ENCODE data around the gene GFRA1.

The GFRA1 gene

DNA sequence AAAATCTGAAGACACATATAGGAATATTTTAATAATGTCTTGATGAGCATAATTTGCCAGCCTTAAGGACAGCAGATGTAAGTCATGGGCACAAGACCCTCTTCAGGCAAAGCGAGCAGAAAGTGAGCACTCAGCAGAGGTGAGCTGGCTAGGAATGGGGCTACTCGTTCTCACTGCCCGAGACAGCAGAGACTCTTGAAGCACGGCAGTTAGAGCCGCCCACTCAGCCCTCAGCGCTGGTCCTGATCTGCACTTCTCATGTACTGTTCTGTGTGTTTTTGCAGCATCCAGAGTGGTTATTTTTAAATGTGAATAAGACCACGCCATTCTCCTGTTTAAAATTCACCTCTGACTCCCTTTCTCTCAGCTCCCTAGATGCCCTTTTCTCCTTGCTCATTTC is 65.3 kb downstream of the GFRA1 start:
- no peaks in the 10 kb centered on the region for H3K36me3 ChIP-seq (ENCODE audit: low read depth)
- ATAC-seq (ENCODE audit: low read depth) (no peak), DNase-seq (ENCODE audit: low spot score) (no peak)
- no peaks in the 10 kb centered on the region for H3K27me3 ChIP-seq (ENCODE audit: insufficient read depth, poor library complexity, severe bottlenecking)
- H3K9me3 ChIP-seq (ENCODE audit: severe bottlenecking): no peaks in the 10 kb centered on the region
- H3K4me3 ChIP-seq (ENCODE audit: severe bottlenecking): no peak overlapping the region
- TF ChIP-seq, protein P1, sequence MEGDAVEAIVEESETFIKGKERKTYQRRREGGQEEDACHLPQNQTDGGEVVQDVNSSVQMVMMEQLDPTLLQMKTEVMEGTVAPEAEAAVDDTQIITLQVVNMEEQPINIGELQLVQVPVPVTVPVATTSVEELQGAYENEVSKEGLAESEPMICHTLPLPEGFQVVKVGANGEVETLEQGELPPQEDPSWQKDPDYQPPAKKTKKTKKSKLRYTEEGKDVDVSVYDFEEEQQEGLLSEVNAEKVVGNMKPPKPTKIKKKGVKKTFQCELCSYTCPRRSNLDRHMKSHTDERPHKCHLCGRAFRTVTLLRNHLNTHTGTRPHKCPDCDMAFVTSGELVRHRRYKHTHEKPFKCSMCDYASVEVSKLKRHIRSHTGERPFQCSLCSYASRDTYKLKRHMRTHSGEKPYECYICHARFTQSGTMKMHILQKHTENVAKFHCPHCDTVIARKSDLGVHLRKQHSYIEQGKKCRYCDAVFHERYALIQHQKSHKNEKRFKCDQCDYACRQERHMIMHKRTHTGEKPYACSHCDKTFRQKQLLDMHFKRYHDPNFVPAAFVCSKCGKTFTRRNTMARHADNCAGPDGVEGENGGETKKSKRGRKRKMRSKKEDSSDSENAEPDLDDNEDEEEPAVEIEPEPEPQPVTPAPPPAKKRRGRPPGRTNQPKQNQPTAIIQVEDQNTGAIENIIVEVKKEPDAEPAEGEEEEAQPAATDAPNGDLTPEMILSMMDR (IDR thresholded peaks at IDR 0.05; ENCODE audit: poor library complexity, severe bottlenecking): no peak
- H3K27ac ChIP-seq (ENCODE audit: poor library complexity, severe bottlenecking): no peak overlapping the region
- no peaks in the 10 kb centered on the region for H3K4me1 ChIP-seq (ENCODE audit: insufficient read depth, poor library complexity, severe bottlenecking)

DNA sequence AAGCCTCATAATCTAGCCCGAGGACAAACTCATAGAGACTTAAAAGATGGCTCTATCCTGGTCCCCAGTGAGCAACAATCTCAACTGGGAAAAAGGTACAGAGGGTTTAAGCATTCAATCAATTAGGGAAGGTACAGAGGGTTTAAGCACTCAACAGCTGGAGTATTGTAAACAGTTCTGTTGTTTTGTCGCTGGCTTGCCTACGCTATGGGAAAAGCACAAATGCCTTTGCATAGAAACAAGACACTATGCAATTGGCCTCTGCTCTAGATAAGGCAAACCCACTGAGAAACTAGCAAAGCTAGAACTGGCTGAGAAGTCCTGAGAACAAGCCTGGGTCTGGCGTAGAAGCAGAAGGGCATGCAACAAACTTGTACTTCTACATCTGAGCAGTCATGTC is 69.3 kb downstream of the GFRA1 start:
- no peaks in the 10 kb centered on the region for H3K9me3 ChIP-seq (ENCODE audit: severe bottlenecking)
- no peaks in the 10 kb centered on the region for H3K4me1 ChIP-seq (ENCODE audit: insufficient read depth, poor library complexity, severe bottlenecking)
- H3K27me3 ChIP-seq (ENCODE audit: insufficient read depth, poor library complexity, severe bottlenecking): no peaks in the 10 kb centered on the region
- H3K4me3 ChIP-seq (ENCODE audit: severe bottlenecking): no peak overlapping the region
- no peaks in the 10 kb centered on the region for H3K36me3 ChIP-seq (ENCODE audit: low read depth)
- ATAC-seq (ENCODE audit: low read depth): no peak
- no peak for DNase-seq (ENCODE audit: low spot score)
- TF ChIP-seq, protein P1 (IDR thresholded peaks at IDR 0.05; ENCODE audit: poor library complexity, severe bottlenecking): no peak
- no peak overlapping the region for H3K27ac ChIP-seq (ENCODE audit: poor library complexity, severe bottlenecking)

DNA sequence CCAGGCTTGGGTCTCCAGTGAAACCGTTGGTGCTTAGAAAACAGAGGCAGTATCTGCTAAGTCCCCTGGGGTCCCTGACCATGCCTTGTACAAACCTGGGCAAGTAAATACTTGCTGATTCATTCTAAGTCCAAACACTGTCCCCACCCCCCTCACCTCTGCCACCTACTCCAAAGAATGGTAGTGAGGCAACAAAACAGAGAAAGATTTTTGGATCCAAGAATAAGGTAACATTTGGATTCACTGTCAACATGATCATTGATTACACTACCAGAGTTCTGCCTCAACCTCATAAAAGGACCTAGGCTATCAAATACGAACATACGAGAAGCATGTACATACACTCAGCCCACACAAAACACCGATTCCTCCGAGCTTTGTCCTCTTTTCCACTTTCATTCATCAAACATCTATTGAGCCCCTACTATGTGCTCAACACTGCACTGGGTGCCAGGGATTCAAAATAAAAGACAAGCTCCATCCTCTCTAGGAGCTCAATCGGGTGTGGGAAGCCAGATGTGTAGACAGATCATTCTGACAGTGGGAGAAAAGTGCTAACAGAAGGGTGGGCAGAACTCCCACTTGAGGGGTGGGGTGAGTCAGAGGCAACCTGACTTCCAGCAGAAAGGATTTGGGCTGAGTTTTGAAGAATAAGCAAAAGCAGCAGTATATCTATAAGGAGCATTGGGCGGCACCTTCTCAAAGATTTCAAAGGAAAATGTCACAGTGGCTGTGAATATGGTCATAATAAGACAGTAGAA is 71.2 kb downstream of the GFRA1 start:
- Histone ChIP-seq H3K27me3 (ENCODE audit: insufficient read depth, poor library complexity, severe bottlenecking) (no peaks in the 10 kb centered on the region), H3K27ac (ENCODE audit: poor library complexity, severe bottlenecking) (no peak overlapping the region), H3K4me1 (ENCODE audit: insufficient read depth, poor library complexity, severe bottlenecking) (no peaks in the 10 kb centered on the region), H3K36me3 (ENCODE audit: low read depth) (no peaks in the 10 kb centered on the region), H3K9me3 (ENCODE audit: severe bottlenecking) (no peaks in the 10 kb centered on the region), H3K4me3 (ENCODE audit: severe bottlenecking) (no peak overlapping the region)
- DNase-seq (ENCODE audit: low spot score): no peak
- no peak for ATAC-seq (ENCODE audit: low read depth)
- TF ChIP-seq, protein P1 (IDR thresholded peaks at IDR 0.05; ENCODE audit: poor library complexity, severe bottlenecking): no peak

DNA sequence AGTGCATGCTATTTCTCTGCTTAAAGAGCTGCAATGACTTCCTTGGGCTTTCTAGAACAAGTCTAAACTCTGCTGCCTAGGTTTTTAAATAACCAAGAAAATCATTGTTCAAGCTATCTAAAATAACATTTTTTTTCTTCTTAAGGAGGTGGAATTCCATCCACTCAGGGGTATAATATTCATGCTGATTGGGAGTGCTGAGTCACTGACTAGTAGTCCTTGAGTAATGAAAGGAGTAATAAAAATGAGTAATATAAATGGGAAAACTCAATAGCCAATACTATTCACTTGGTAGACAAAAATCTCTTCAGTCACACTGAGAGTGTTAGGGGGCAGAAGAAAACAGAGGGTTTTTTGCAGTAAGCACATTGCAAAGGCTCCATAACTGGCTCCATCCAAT is 72.0 kb downstream of the GFRA1 start:
- TF ChIP-seq, protein P1 (IDR thresholded peaks at IDR 0.05; ENCODE audit: poor library complexity, severe bottlenecking): no peak
- Histone ChIP-seq H3K36me3 (ENCODE audit: low read depth) (no peaks in the 10 kb centered on the region), H3K4me1 (ENCODE audit: insufficient read depth, poor library complexity, severe bottlenecking) (no peaks in the 10 kb centered on the region), H3K27ac (ENCODE audit: poor library complexity, severe bottlenecking) (no peak overlapping the region), H3K27me3 (ENCODE audit: insufficient read depth, poor library complexity, severe bottlenecking) (no peaks in the 10 kb centered on the region), H3K9me3 (ENCODE audit: severe bottlenecking) (no peaks in the 10 kb centered on the region), H3K4me3 (ENCODE audit: severe bottlenecking) (no peak overlapping the region)
- ATAC-seq (ENCODE audit: low read depth): no peak
- no peak for DNase-seq (ENCODE audit: low spot score)

DNA sequence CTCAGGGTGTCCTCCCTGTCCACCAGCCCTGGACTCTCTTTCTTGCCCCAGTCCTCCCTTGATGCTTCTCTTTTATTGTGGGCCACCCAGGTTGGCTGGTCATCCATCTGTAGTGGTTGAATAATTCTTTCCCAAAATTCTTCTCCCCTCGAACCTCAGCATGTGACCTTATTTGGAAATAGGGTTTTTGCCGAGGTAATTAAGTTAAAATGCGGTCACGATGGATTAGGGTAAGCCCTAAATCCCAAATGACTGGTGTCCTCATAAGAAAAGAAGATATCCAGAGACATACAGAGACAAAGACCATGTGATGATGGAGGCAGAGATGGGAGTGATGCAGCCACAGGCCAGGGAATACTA is 74.3 kb downstream of the GFRA1 start:
- Histone ChIP-seq H3K27ac (ENCODE audit: poor library complexity, severe bottlenecking) (no peak overlapping the region), H3K36me3 (ENCODE audit: low read depth) (no peaks in the 10 kb centered on the region), H3K27me3 (ENCODE audit: insufficient read depth, poor library complexity, severe bottlenecking) (no peaks in the 10 kb centered on the region), H3K4me3 (ENCODE audit: severe bottlenecking) (no peak overlapping the region), H3K4me1 (ENCODE audit: insufficient read depth, poor library complexity, severe bottlenecking) (no peaks in the 10 kb centered on the region), H3K9me3 (ENCODE audit: severe bottlenecking) (no peaks in the 10 kb centered on the region)
- no peak for DNase-seq (ENCODE audit: low spot score)
- TF ChIP-seq, protein P1 (IDR thresholded peaks at IDR 0.05; ENCODE audit: poor library complexity, severe bottlenecking): no peak
- no peak for ATAC-seq (ENCODE audit: low read depth)
